GM23248 (cell line): ENCODE measurements around the gene CCDC186. TPM values are rescaled to one million over a fixed set of nuclear protein-coding genes. Genes with fewer than 3 reads are reported as not detected.

Experiments
- DNase-seq: peaks from one replicate; pipeline ENCODE4 v3.0.0-alpha.2; 2015
- H2AFZ ChIP-seq: fragments of 200-600 bp; sonication (generic); 2 replicates; pipeline ENCODE4 v1.6.1; 2016; ENCODE audit warnings: antibody characterized with exemption
- H3F3A ChIP-seq: fragments of 200-600 bp; sonication (generic); 2 replicates; pipeline ENCODE4 v1.6.1; 2016; ENCODE audit warnings: mild to moderate bottlenecking, antibody characterized with exemption, mixed run types; ENCODE audit not compliant: insufficient read depth
- H3K27ac ChIP-seq: fragments of 200-600 bp; sonication (generic); 2 replicates; pipeline ENCODE4 v1.5.1; 2016; ENCODE audit warnings: mild to moderate bottlenecking
- H3K27me3 ChIP-seq: fragments of 200-600 bp; sonication (generic); replicated peaks from 2 replicates; pipeline ENCODE4 v1.6.1; 2016; ENCODE audit warnings: mild to moderate bottlenecking; ENCODE audit not compliant: insufficient read depth
- H3K36me3 ChIP-seq: fragments of 200-600 bp; sonication (generic); 2 replicates; pipeline ENCODE4 v1.6.1; 2016; ENCODE audit warnings: low read depth, mild to moderate bottlenecking
- H3K4me1 ChIP-seq: fragments of 200-600 bp; sonication (generic); 2 replicates; pipeline ENCODE4 v1.6.1; 2016; ENCODE audit warnings: mild to moderate bottlenecking; ENCODE audit not compliant: insufficient read depth
- H3K4me2 ChIP-seq: fragments of 200-600 bp; sonication (generic); one replicate; pipeline ENCODE4 v1.6.1; 2016; ENCODE audit warnings: mild to moderate bottlenecking; ENCODE audit not compliant: unreplicated experiment
- H3K4me3 ChIP-seq: fragments of 200-600 bp; sonication (generic); 2 replicates; pipeline ENCODE4 v1.5.1; 2016; ENCODE audit warnings: mild to moderate bottlenecking
- H3K79me2 ChIP-seq: fragments of 200-600 bp; sonication (generic); 2 replicates; pipeline ENCODE4 v1.6.1; 2016; ENCODE audit warnings: mild to moderate bottlenecking; ENCODE audit not compliant: insufficient read depth
- H3K9ac ChIP-seq: fragments of 200-600 bp; sonication (generic); 2 replicates; pipeline ENCODE4 v1.6.1; 2016; ENCODE audit warnings: mild to moderate bottlenecking
- H3K9me2 ChIP-seq: fragments of 200-600 bp; sonication (generic); 2 replicates; pipeline ENCODE4 v1.6.1; 2016; ENCODE audit warnings: mixed run types, mild to moderate bottlenecking, moderate library complexity; ENCODE audit not compliant: insufficient read depth
- H3K9me3 ChIP-seq: fragments of 200-600 bp; sonication (generic); one replicate; pipeline ENCODE4 v1.6.1; 2017; ENCODE audit warnings: low read depth
- H4K20me1 ChIP-seq: fragments of 200-600 bp; sonication (generic); 2 replicates; pipeline ENCODE4 v1.6.0; 2016; ENCODE audit not compliant: insufficient read depth
- EZH2 ChIP-seq: fragments of 200-600 bp; sonication (generic); IDR thresholded peaks from 2 replicates; pipeline ENCODE4 v1.6.1; 2018; ENCODE audit warnings: antibody characterized with exemption, mild to moderate bottlenecking; ENCODE audit not compliant: insufficient read depth, poor library complexity, severe bottlenecking
- EZH2phosphoT487 ChIP-seq: fragments of 200-600 bp; sonication (generic); IDR thresholded peaks from 2 replicates; pipeline ENCODE4 v1.6.1; 2018; ENCODE audit warnings: antibody characterized with exemption, moderate library complexity, mild to moderate bottlenecking, low read depth; ENCODE audit not compliant: insufficient read depth
- WGBS, 2 experiments: methylation state at CpG; one replicate each; pipeline ENCODE4 v1.1.6; 2015 to 2017; ENCODE audit warnings: low lambda C conversion rate in 2 of 2, low coverage in 1 of 2; ENCODE audit errors: missing lambda C conversion rate in 2 of 2; 5-methylcytosine and 5-hydroxymethylcytosine counted together
- in situ Hi-C: fragments of 300-500 bp; cut with MboI; formaldehyde crosslinking; loops from 2 replicates; pipeline ENCODE4 v1.15.0; 2020
- microRNA counts: library from miRNA; unstranded; fragments of <30 nt; microRNA quantifications from one replicate; lab custom pipeline; 2016
- polyA plus RNA-seq: library from polyadenylated mRNA; unstranded; fragments of >200 nt; fragmentation: Nextera tagmentation; extraction: Ambion mirVana; gene quantifications from 2 replicates; pipeline ENCODE4 v1.2.1, GENCODE V29; 2016
- small RNA-seq: library from RNA; depleted of rRNA; stranded (forward); fragments of <200 nt; gene quantifications from one replicate; pipeline ENCODE3, GENCODE V24; 2014; ENCODE audit warnings: low read depth, low replicate concordance
- total RNA-seq: library from RNA; depleted of rRNA; stranded (reverse); fragments of >200 nt; shearing (Covaris generic); gene quantifications from 2 replicates; pipeline ENCODE4 v1.2.3, GENCODE V29; 2014; rRNA removed

CCDC186 gene
- total and polyA plus RNA-seq, 2 experiments from 2014 or later, result 7.4 to 9.8 TPM

DNA sequence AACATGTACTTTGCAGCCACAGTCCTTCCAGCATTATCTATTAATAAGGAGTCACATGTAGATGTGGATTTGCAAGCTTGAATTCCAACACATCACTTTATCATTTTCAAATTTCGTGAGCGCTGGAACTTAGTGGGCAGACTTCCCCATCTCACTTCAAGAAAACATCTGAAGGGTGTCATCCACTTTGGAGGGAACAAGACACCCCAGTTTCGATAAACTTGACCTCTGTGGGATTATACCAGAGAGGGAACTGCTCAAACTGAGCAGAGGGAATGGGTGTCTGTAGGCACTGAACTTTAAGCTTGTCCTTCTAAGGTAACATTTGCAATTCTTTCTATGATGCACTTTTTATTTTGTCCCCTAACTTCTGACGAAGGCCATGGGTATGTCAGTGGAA is 102.8 kb downstream of the CCDC186 start:
- Histone ChIP-seq H3K79me2 (no peaks in the 10 kb centered on the region), H3K27me3 (peaks cover 4% of the 10 kb centered on the region; the same call in 1 of the 2 replicates), H3K4me1 (no peaks in the 10 kb centered on the region), H3K9ac (no peak overlapping the region), H3K9me2 (no peaks in the 10 kb centered on the region), H3K27ac (no peak overlapping the region), H4K20me1 (no peaks in the 10 kb centered on the region), H2AFZ (no peak overlapping the region), H3K4me3 (no peak overlapping the region), H3K9me3 (no peaks in the 10 kb centered on the region), H3F3A (no peaks in the 10 kb centered on the region), H3K4me2 (no peak overlapping the region), H3K36me3 (no peaks in the 10 kb centered on the region)
- in situ Hi-C loops, result no loop called here
- DNase-seq, result no peak
- WGBS, 2 experiments, result 65 to 70% methylated on average over 4 of the region's 4 CpGs
- TF ChIP-seq EZH2phosphoT487, result no peak
- no peak for TF ChIP-seq EZH2

MicroRNA genes within 50 kb of the gene (microRNA counts, 767-probe panel; counts per million panel counts)
- 447 counts per million, percentile 86 among the panel's probes with 10 or more counts for microRNA hsa-miR-2110 (lab: Ali Mortazavi, UCI)

Small RNAs within 50 kb of the gene (small RNA-seq; reads per million reads assigned to genes)
- gene RF02277 (not detected), gene RNU6-709P (not detected)

Other genes starting within 250 kb of the CCDC186 start
- gene ADRB1, start 130.3 kb downstream of the CCDC186 start, total RNA-seq, result not detected in 2 replicates
- gene ADRB1, start 130.3 kb downstream of the CCDC186 start, polyA plus RNA-seq, result not detected in 2 replicates
- gene TDRD1, start 5.2 kb upstream of the CCDC186 start, total RNA-seq, result not detected in 2 replicates
- not detected in 2 replicates for gene TDRD1, start 5.2 kb upstream of the CCDC186 start, polyA plus RNA-seq
- gene VWA2, start 65.1 kb upstream of the CCDC186 start, total RNA-seq, result not detected in 2 replicates
- not detected in 2 replicates for gene VWA2, start 65.1 kb upstream of the CCDC186 start, polyA plus RNA-seq
- not detected in 2 replicates for gene AFAP1L2, start 230.3 kb upstream of the CCDC186 start, total RNA-seq
- gene AFAP1L2, start 230.3 kb upstream of the CCDC186 start, polyA plus RNA-seq, result not detected in 2 replicates